H9 (cell line): Measurements from ENCODE around the gene UQCRC1. TPM values are rescaled to one million over a fixed set of nuclear protein-coding genes. Genes with fewer than 3 reads are reported as not detected.

Experiments used
- DNase-seq: peaks from one replicate; pipeline ENCODE4 v3.0.0-alpha.2; 2017
- H2AFZ ChIP-seq: one replicate; pipeline ENCODE4 v1.6.1; 2013; ENCODE audit warnings: mild to moderate bottlenecking, low read length, control low read depth, moderate library complexity
- H2AK5ac ChIP-seq: 2 replicates; pipeline ENCODE4 v1.6.1; 2013; ENCODE audit warnings: low read length, control low read depth, mixed read lengths; ENCODE audit not compliant: insufficient read length
- H2BK120ac ChIP-seq: one replicate; pipeline ENCODE4 v1.6.1; 2013; ENCODE audit warnings: low read depth, mild to moderate bottlenecking, low read length, control low read depth, inconsistent platforms; ENCODE audit not compliant: poor library complexity, severe bottlenecking
- H2BK12ac ChIP-seq: 2 replicates; pipeline ENCODE4 v1.6.1; 2013; ENCODE audit warnings: low read length, control low read depth, mixed read lengths, low read depth; ENCODE audit not compliant: insufficient read length
- H2BK15ac ChIP-seq: 2 replicates; pipeline ENCODE4 v1.6.1; 2013; ENCODE audit warnings: low read depth, low read length, control low read depth
- H2BK20ac ChIP-seq: one replicate; pipeline ENCODE4 v1.6.1; 2013; ENCODE audit warnings: low read depth, mild to moderate bottlenecking, low read length, control low read depth, inconsistent platforms; ENCODE audit not compliant: poor library complexity, severe bottlenecking
- H2BK5ac ChIP-seq: 2 replicates; pipeline ENCODE4 v1.6.1; 2013; ENCODE audit warnings: low read length, control low read depth, mixed read lengths; ENCODE audit not compliant: insufficient read length
- H3K14ac ChIP-seq: 2 replicates; pipeline ENCODE4 v1.6.1; 2013; ENCODE audit warnings: low read length, control low read depth; ENCODE audit not compliant: insufficient read depth
- H3K18ac ChIP-seq: 2 replicates; pipeline ENCODE4 v1.6.1; 2013; ENCODE audit warnings: low read depth, mild to moderate bottlenecking, mixed read lengths, low read length, control low read depth; ENCODE audit not compliant: insufficient read length
- H3K23ac ChIP-seq: 2 replicates; pipeline ENCODE4 v1.6.1; 2013; ENCODE audit warnings: low read length, control low read depth, mixed read lengths, low read depth; ENCODE audit not compliant: insufficient read length
- H3K23me2 ChIP-seq: 2 replicates; pipeline ENCODE4 v1.6.1; 2013; ENCODE audit warnings: low read depth, mild to moderate bottlenecking, mixed read lengths, low read length, control low read depth; ENCODE audit not compliant: insufficient read length, poor library complexity, severe bottlenecking
- H3K27ac ChIP-seq: 2 replicates; pipeline ENCODE4 v1.5.1; 2013; ENCODE audit warnings: low read length, control low read depth, mixed read lengths, low read depth; ENCODE audit not compliant: insufficient read length
- H3K27me3 ChIP-seq: 2 replicates; pipeline ENCODE4 v1.6.1; 2013; ENCODE audit warnings: low read length, control low read depth, inconsistent platforms; ENCODE audit not compliant: insufficient read depth
- H3K4ac ChIP-seq: 2 replicates; pipeline ENCODE4 v1.6.1; 2013; ENCODE audit warnings: low read depth, mild to moderate bottlenecking, control low read depth, inconsistent platforms, low read length, moderate library complexity
- H3K4me1 ChIP-seq: 2 replicates; pipeline ENCODE4 v1.6.1; 2013; ENCODE audit warnings: low read length, control low read depth, inconsistent platforms; ENCODE audit not compliant: insufficient read depth
- H3K4me2 ChIP-seq: 2 replicates; pipeline ENCODE4 v1.6.1; 2013; ENCODE audit warnings: low read length, control low read depth, mixed read lengths; ENCODE audit not compliant: insufficient read length, insufficient read depth
- H3K56ac ChIP-seq: 2 replicates; pipeline ENCODE4 v1.6.1; 2013; ENCODE audit warnings: low read depth, mild to moderate bottlenecking, mixed read lengths, low read length, control low read depth; ENCODE audit not compliant: insufficient read length
- H3K79me1 ChIP-seq: 2 replicates; pipeline ENCODE4 v1.6.1; 2013; ENCODE audit warnings: low read depth, mild to moderate bottlenecking, moderate library complexity, low read length, control low read depth, inconsistent platforms; ENCODE audit not compliant: insufficient read depth, poor library complexity, severe bottlenecking
- H3K79me2 ChIP-seq: 2 replicates; pipeline ENCODE4 v1.6.1; 2013; ENCODE audit warnings: low read length, control low read depth, inconsistent platforms; ENCODE audit not compliant: insufficient read depth
- H3K9ac ChIP-seq: 2 replicates; pipeline ENCODE4 v1.6.1; 2013; ENCODE audit warnings: low read length, control low read depth, mixed read lengths; ENCODE audit not compliant: insufficient read length; ENCODE audit errors: extremely low read depth
- H3K9me3 ChIP-seq: one replicate; pipeline ENCODE4 v1.6.1; 2013; ENCODE audit warnings: low read depth, low read length, inconsistent platforms; ENCODE audit not compliant: control insufficient read depth
- H3T11ph ChIP-seq: one replicate; pipeline ENCODE4 v1.6.1; 2013; ENCODE audit warnings: mild to moderate bottlenecking, low read length, control low read depth, inconsistent platforms
- H4K20me1 ChIP-seq: one replicate; pipeline ENCODE4 v1.6.1; 2013; ENCODE audit not compliant: control insufficient read depth, insufficient read length, insufficient read depth
- H4K5ac ChIP-seq: 2 replicates; pipeline ENCODE4 v1.6.1; 2013; ENCODE audit warnings: low read depth, mild to moderate bottlenecking, mixed read lengths, low read length, control low read depth; ENCODE audit not compliant: insufficient read length
- H4K8ac ChIP-seq: replicated peaks from 2 replicates; pipeline ENCODE4 v1.6.1; 2013; ENCODE audit warnings: low read length, control low read depth, mixed read lengths, low read depth; ENCODE audit not compliant: insufficient read length
- H4K91ac ChIP-seq: 2 replicates; pipeline ENCODE4 v1.6.1; 2013; ENCODE audit warnings: low read depth, mild to moderate bottlenecking, moderate library complexity, mixed read lengths, low read length, control low read depth; ENCODE audit not compliant: insufficient read length
- H3K27ac Mint-ChIP-seq, 3 experiments: 2 replicates in 2 of 3; 3 replicates in 1 of 3; pipeline ENCODE4 v1.8.0; 2020 to 2021; ENCODE audit warnings: mixed read lengths in 3 of 3, mild to moderate bottlenecking in 1 of 3, moderate library complexity in 1 of 3
- H3K27me3 Mint-ChIP-seq: 2 replicates; pipeline ENCODE4 v1.8.0; 2021; ENCODE audit warnings: low read depth, mild to moderate bottlenecking, moderate library complexity, mixed read lengths
- H3K36me3 Mint-ChIP-seq, 3 experiments: 2 replicates in 2 of 3; 3 replicates in 1 of 3; pipeline ENCODE4 v1.8.0; 2020 to 2021; ENCODE audit warnings: low read depth in 3 of 3, mixed read lengths in 3 of 3; ENCODE audit not compliant: insufficient read depth in 1 of 3
- H3K4me1 Mint-ChIP-seq, 2 experiments: 2 replicates each; pipeline ENCODE4 v1.8.0; 2020; ENCODE audit warnings: mixed read lengths in 2 of 2
- H3K4me3 Mint-ChIP-seq, 2 experiments: 2 replicates in 1 of 2; 3 replicates in 1 of 2; pipeline ENCODE4 v1.8.0; 2020 to 2021; ENCODE audit warnings: mild to moderate bottlenecking in 2 of 2, mixed read lengths in 2 of 2, moderate library complexity in 1 of 2
- H3K9me3 Mint-ChIP-seq, 2 experiments: 2 replicates in 1 of 2; 3 replicates in 1 of 2; pipeline ENCODE4 v1.8.0; 2020; ENCODE audit warnings: mild to moderate bottlenecking in 2 of 2, mixed read lengths in 2 of 2, moderate library complexity in 1 of 2
- WGBS: extraction: QIAGEN DNeasy Blood & Tissue Kit; methylation state at CpG from one replicate; pipeline ENCODE4 v1.1.7; 2013; ENCODE audit warnings: missing lambda C conversion rate, low lambda C conversion rate, mixed read lengths; ENCODE audit not compliant: insufficient read length; ENCODE audit errors: extremely low coverage; 5-methylcytosine and 5-hydroxymethylcytosine counted together
- total RNA-seq: library from RNA; stranded (reverse); gene quantifications from 2 replicates; pipeline ENCODE4 v1.2.1, GENCODE V29; 2021
- TF ChIP-seq, protein P1 (sequence below): fragments of 200-600 bp; sonication (generic); conservative IDR thresholded peaks from 3 replicates; pipeline ENCODE4 v1.8.0; 2021; ENCODE audit warnings: antibody characterized with exemption, mild to moderate bottlenecking

Gene UQCRC1
- total RNA-seq, 1 experiment from 2014 or later: 285 TPM

DNA sequence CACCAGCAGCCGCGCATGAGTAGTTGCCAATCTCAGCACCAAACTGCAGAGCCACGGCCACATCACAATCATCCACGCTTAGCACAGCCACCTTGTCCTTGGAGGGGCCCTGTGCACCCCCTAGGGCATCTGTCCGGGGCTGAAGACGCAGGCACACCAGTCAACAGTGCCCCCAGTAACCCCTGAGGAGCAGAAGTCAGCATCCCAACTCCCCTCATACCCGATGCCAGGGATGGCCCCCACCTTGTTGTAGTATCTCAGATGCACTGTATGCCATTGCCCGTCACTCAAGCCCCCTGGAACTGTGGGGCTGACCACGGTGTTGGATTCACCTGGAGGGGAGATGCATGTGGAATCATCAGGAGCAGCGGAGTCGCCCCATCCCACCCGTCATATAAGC lies 45.6 kb upstream of the UQCRC1 start:
- Histone ChIP-seq H2AK5ac (no peak overlapping the region), H2BK15ac (no peak overlapping the region), H3K27ac (no peak overlapping the region), H2BK5ac (no peak overlapping the region), H3T11ph (no peak overlapping the region), H3K79me1 (no peaks in the 10 kb centered on the region), H4K8ac (no peak overlapping the region), H3K9me3 (no peaks in the 10 kb centered on the region), H3K27me3 (no peaks in the 10 kb centered on the region), H2AFZ (no peak overlapping the region), H2BK120ac (no peak overlapping the region), H3K4ac (no peak overlapping the region), H3K18ac (no peak overlapping the region), H4K20me1 (peaks cover 2% of the 10 kb centered on the region), H3K79me2 (no peaks in the 10 kb centered on the region), H3K9ac (no peak overlapping the region), H4K91ac (no peak overlapping the region), H3K56ac (no peak overlapping the region), H2BK20ac (no peak overlapping the region), H3K23ac (no peak overlapping the region), H3K14ac (no peak overlapping the region), H2BK12ac (no peak overlapping the region), H4K5ac (no peak overlapping the region), H3K23me2 (peaks cover 3% of the 10 kb centered on the region), H3K4me1 (no peaks in the 10 kb centered on the region; the same call in 1 of the 2 replicates), H3K4me2 (peak overlapping the region; percentile 50)
- DNase-seq: no peak
- WGBS: no CpG with 5 or more reads among the region's 12 CpGs
- Mint-ChIP-seq H3K36me3 (peaks cover 40 to 60% (median 58%) of the 10 kb centered on the region in 3 experiments), H3K27ac (peak overlapping the region in 1 of 3 experiments; percentile 53; a peak in 1 of 7 replicates), H3K27me3 (peaks cover 4% of the 10 kb centered on the region; the same call in 1 of the 2 replicates), H3K4me1 (peaks cover 4 to 13% of the 10 kb centered on the region in 2 experiments), H3K4me3 (peak overlapping the region; percentile 67 to 73), H3K9me3 (peaks cover 0 to 3% of the 10 kb centered on the region in 2 experiments; a peak in 1 of 5 replicates)
- TF ChIP-seq, protein P1, sequence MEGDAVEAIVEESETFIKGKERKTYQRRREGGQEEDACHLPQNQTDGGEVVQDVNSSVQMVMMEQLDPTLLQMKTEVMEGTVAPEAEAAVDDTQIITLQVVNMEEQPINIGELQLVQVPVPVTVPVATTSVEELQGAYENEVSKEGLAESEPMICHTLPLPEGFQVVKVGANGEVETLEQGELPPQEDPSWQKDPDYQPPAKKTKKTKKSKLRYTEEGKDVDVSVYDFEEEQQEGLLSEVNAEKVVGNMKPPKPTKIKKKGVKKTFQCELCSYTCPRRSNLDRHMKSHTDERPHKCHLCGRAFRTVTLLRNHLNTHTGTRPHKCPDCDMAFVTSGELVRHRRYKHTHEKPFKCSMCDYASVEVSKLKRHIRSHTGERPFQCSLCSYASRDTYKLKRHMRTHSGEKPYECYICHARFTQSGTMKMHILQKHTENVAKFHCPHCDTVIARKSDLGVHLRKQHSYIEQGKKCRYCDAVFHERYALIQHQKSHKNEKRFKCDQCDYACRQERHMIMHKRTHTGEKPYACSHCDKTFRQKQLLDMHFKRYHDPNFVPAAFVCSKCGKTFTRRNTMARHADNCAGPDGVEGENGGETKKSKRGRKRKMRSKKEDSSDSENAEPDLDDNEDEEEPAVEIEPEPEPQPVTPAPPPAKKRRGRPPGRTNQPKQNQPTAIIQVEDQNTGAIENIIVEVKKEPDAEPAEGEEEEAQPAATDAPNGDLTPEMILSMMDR: no peak
